GM19328 (cell line): ENCODE results near the gene FGFRL1.

Experiments
- ATAC-seq: cut with Tn5 transposase; IDR thresholded peaks from one replicate; pipeline ENCODE4 v1.9.1; 2021; ENCODE audit warnings: mild to moderate bottlenecking, moderate library complexity; ENCODE audit not compliant: unreplicated experiment

The FGFRL1 gene

DNA sequence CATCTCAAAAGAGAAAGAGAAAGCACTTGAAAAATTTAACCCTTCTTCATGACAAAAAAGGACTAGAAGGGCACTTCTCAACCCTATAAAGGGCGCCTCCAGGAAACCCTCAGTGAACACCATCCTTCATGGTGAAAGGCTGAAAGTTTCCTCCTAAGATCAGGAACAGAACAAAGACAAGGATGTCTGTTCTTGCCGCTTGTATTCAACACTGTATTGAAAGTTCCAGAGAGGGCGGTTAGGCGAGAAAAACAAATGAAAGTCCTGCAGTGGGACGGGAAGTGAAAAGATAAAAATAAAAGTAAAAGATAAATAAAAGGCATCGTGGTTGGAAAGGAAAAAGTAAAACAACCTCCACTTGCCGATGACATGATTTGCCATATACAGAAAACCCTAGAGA lies 51.0 kb downstream of the FGFRL1 start:
- ATAC-seq, result no peak

DNA sequence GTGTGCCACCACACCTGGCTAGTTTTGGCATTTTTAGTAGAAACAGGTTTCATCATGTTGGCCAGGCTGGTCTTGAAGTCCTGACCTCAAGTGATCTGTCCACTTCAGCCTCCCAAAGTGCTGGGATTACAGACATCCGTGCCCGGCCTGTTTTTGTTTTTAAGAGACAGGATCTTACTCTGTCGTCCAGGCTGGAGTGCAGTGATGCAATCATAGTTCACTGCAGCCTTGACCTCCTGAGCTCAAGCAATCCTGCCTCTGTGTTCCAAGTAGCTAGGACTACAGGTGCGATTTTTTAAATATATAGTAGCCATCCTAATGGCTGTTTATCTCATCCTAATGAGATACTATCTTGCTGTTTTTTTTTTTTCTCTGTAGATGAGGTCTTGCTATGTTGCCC lies 54.3 kb downstream of the FGFRL1 start:
- no peak for ATAC-seq

DNA sequence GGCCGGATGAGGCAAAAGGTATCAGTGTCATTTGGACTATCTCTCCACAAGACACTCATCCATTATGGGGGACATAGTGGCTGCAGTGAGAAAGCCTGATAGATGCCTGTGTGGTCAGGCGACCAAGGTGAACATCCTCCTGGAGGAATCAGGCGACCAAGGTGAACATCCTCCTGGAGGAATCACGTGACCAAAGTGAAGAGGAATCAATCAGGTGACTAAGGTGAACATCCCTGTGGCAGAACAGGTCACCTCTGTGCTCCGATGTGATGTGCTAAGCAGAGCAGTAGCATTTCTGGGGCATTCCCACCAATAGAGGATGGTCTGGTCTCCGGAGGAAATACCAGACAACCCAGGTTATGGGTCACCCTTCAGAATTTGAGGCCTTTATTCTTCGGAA lies 58.0 kb downstream of the FGFRL1 start:
- no peak for ATAC-seq

DNA sequence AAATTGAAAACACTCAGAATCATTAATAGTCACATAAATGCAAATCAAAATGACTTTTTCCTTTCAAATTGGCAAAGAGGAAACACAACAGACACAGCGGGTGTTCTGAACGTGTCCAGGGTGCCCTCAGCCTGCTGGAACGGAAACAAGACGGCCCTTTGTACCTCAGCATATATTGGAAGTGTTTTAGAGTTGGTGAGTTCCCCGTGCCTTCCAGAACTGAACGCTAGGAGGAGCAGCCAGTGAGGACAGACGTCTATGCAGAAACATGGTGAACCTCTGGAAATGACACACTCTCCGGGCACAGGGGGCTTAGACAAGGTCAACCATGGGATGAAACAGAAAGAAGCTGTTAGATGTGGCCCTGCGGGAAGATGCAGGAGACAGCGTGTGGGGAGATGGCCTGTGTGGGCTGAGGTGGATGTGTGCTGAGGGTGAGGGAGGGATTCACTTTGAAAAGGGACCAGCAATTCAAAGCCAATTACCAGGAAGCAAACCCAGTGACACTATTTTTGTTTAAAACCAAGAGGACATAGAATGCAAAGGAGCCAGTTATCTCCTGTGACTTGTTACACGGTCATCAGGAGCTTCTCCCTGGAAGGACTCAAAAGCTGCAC lies 61.5 kb downstream of the FGFRL1 start:
- no peak for ATAC-seq

DNA sequence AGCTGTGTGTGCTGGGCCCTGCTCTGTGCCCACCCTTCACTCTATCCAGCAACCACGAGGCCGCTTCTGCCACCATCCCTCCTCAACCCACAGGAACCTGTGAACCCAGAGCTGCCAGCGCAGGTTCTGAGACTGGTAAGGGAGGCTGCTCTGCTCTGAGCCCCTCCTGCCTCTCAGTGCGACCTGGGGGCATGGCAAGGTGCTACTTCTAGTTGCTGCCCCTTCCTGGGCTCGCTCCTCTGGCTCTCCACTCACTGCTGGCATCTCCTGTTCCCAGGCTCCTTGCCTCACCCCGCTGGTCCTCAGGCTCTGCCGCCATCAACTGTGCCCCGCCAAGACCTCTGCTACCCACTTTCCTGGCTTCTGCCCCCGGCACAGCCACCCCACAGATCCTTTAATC lies 62.7 kb downstream of the FGFRL1 start:
- no peak for ATAC-seq

DNA sequence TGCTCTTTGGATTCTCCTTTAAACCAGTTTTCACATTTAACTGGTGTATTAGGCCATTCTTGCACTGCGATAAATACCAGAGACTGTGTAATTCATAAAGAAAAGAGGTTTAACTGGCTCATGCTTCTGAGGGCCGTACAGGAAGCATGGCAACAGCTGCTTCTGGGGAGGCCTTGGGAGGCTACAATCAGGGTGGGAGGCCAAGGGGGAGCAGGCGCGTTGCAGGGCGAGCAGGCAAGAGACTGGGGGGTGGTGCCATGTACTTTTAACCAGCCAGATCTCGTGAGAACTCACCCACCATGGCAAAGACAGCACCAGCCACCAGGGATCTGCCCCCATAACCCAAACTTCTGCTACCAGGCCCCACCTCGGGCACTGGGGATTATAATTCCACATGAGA lies 63.8 kb downstream of the FGFRL1 start:
- ATAC-seq, result no peak

DNA sequence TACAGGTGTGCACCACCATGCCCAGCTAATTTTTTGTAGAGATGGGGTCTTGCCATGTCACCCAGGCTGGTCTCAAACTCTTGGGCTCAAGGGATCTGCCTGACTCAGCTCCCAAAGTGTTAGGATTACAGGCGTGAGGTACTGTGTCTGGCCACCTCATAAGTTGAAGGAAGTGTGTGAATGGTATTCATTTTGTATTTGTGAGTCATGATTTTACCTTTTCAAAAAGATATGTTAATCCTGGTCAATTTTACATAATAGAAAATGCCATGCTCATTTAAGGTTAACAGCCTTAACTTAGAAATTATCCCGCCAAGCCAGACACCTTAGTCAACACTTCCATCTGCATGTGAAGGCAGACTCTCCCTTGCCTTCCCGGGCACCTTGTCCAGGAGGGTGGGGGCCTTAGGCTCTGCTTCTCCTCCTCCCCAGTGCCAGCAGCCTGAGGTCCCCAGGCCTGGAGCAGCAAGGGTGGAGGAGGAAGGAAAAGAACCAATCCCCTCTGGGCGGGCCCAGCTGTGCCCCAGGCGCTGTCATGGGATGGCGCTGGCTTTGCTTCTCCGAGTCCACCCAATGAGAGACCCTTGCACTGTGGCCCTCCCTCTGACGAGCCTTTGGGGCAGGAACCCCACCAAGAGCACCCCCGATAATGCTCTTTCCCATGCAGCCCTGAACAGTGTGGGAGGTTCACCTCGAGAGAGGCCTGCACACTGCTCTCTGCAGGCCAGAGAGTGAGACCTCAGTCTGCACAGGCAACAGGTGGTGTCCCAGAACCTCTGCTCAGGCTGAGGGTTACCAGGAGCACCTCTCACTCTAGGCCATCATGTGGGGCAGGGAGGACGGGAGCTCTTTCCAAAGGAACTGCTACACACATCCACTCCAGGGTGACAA lies 64.6 kb downstream of the FGFRL1 start:
- no peak for ATAC-seq
